ENCODE measurements around the gene PIGH. TPM values are rescaled to one million over a fixed set of nuclear protein-coding genes. Genes with fewer than 3 reads are reported as not detected.
"Not testable (repeated sequence)": the region's sequence is repeated elsewhere in the genome, so short reads cannot be mapped to it uniquely, and the experiment has no call there.

PIGH gene
- total RNA-seq, 1 donor from 2014 or later = 16.3 TPM

DNA sequence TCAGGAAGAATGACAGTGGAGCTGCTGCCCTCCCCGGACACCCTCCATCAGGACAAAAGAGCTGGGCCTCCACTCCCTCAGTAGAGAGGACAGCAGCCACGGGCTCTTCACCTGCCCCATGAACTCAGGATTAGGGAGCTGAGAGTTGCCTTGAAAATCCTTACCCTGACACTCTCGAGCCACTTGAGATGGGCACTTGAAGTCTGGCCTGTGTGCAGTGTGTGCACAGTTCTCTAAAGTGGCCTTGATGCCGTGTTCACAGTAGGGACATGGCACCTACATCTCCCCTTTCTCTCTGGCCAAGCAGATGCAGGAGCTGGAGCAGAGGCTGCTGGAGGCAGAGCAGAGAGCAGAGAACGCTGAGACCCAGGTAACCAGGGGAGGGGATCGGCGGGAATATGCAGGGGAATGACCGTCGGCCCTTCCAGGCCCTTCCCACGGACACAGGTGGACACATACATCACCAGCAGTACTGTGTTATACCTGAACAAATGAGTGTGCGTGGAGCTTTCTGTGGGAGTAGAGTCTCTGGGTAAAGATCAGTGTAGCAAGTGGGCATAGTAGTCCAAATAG is 44.5 kb downstream of the PIGH start:
- DNase-seq (ENCODE audit: low spot score) = no peak
- no peak for ATAC-seq

DNA sequence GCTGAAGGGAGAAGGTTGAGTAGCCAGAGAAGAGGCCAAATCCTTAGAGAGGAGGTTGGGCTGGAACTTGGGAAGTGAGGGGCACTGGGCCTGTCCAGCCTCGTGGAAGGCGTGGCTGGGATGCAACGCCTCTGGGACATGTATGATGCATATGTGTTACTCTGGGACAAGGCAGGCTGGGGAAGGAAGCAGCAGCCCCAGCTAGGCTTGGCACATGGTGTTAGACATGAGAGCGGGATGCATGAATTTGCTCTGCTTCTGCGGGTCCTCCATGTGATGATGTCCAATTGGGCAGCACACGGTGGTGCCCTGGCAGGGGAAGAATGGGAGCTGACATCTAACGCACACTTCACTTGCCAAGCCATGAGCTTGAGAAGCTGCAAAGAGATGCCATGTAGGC is 45.7 kb downstream of the PIGH start:
- DNase-seq (ENCODE audit: low spot score) = no peak
- ATAC-seq = no peak

DNA sequence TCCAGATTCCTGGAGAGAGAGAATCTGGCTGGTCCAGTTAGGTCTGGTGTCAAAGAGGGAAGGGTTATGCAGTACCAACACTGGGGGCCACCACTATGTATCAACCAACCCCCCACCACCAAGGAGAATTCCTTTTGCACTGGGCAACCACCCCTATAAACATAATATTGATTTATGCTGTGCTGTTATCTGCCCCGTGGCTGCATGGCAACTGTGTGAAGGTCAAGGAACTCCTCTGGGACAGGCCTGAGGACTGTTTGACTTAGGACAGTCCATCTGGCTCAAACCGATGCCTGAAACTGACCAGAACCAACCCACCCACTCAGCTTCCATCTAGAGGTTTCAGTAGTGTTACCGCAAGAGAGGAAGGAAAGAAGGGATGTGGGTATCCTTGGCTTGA is 46.5 kb downstream of the PIGH start:
- DNase-seq (ENCODE audit: low spot score) (no peak), ATAC-seq (no peak)

DNA sequence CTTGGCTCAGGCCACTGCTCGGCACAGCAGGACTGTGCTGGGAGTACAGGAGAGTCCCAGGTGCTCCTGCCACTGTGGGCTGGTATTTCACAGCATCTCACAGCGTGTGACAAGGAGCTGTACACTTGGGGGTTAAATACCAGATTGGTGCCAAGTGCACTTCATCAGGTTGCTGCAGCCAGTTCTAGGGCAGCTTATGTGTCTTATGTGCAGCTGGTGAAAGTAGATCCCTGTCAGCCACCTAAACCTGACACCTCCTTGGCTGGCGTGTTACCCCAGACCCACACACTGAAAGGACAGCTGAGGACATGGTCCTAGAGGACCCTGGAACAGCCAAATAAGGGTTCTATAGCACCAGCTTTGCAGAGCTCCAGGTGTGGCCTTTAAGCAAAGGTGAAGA is 48.1 kb downstream of the PIGH start:
- ATAC-seq = no peak
- DNase-seq (ENCODE audit: low spot score) = no peak

DNA sequence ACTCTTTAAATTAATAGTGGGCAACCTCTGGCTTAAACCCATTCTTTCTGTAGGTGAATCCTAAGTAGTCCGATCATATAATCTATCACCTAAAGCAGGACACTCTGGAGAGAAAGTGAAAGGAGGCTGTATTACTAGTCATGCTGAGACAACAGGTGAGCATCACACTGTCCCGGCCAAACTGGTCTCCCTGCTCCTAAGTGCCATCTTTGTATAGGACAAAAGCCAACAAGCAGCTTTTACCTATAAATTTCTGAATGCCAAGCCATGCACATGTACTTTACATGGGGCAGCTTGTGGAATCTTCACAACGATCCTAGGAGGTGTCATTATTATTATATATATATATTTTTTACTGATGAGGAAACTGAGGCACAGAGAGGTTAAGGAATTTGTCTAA is 48.9 kb downstream of the PIGH start:
- no peak for DNase-seq (ENCODE audit: low spot score)
- no peak for ATAC-seq

DNA sequence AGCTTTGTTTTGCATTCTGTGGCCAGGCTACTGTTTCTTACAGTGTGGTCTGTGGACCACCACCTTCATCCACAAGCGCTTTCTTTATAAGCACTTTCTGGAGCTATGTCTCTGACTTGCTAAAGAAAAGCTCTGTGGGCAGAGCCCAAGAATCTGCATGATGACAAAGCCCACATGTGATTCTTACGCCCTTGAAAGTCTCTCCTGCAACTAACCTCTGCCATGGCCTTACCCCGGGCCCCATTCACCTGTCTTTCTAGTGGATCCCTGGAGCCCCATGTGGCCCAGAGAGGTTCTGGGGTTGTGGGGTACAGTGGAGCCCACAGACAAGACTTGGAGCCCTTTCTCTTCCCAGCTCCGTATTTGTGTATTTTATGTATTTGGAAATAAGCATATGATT is 50.3 kb downstream of the PIGH start:
- DNase-seq (ENCODE audit: low spot score) = no peak

DNA sequence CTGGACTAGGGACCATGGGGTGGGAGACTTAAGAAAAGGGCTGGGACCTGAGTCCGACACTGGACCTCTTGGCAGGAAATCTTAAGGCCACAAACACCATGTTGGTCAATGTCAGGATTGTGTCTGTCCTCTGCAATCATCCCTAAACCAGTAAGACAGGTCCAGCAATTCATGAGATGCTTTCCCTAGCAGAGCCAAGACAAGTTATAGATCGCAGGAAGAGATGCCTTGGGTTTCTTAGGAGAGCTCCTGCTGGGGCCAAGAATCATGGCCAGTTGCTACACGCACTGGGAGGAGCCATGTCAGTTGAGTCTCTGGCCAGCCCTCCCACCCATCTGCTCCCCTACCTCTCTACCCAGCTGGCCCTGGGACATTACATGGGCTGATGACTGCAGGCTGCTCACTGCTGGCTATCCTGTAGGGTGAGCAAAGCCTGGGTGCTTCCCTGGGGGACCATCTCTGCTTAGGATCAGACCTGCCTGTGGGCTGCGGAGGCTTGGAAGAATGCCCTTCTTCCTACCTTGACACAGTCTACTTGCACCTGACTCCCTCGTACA is 52.8 kb downstream of the PIGH start:
- no peak for ATAC-seq
- no peak for DNase-seq (ENCODE audit: low spot score)

More for the DNA sequence above, 50.3 kb downstream of the PIGH start:
- no peak for ATAC-seq

DNA sequence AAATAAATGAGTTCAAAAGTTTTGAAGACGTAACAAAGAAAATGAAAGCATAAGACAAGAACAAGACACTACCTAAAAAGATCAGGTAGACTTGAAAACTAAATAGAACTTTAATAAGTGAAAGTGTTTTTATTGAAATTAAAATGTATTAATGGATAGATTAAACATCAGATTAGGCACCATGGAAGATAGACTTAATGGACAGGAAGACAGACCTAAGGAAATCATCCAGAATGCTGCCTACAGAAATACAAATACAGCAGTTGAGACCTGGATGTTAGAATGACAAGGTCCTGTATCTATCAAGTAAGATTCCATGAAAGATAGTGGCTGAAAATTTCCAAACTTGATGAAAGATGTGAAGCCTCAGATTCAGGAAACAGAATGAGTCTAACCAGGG is 55.5 kb downstream of the PIGH start:
- no peak for ATAC-seq
- DNase-seq (ENCODE audit: low spot score) = no peak

DNA sequence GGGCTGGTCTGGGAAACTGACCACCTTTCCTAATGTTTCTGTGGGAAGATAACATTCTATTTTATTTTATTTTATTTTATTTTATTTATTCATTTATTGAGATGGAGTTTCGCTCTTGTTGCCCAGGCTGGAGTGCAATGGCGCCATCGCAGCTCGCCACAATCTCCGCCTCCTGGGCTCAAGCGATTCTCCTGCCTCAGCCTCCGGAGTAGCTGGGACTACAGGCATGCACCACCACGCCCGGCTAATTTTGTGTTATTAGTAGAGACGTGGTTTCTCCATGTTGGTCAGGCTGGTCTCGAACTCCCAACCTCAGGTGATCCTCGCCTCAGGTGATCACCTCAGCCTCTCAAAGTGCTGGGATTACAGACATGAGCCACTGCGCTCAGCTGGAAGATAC is 57.4 kb downstream of the PIGH start:
- ATAC-seq; DNase-seq (ENCODE audit: low spot score): not testable (repeated sequence)

DNA sequence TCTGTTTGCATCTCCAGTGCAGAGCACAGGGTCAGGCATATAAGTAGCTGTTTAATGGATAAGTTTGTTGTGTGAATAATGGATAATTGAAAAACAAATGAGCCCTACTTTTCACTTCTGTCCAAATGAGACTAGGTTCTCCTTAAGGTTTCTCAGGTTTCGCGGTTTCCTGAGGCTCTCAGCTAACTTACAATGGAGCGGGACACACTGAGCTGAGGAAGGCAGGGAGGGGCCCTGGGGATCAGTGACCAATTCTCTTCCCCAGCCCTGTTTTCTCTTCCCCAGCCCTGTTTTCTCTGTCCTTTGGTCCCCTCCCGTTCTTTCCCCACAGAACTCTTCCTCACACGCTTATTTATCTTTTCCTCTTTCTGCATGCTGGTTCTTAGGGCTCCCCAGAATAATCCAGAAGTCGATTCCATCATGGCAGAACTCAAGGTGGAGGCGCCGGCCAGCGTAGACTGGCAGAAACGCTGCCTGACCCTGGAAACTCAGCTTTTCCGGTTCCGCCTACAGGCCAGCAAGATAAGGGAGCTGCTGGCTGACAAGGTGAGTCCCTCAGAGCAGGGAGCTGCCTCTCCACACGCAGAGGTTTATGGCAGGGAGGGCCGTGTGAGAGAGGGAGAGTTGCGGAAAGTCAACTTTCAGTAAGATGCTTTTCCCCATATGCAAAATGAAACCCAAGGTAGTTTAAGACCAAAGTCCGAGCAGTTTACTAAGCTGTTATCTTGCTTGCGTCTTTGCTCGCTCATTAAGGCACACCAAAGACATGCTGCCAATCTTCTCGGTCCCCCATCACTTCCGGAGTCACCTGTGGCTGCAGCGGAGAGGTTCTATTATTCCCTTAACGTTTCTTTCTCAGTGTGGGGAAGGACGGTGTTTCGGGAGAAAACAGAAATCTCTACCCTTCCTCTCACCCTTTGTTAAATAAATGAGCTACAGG is 58.4 kb downstream of the PIGH start:
- ATAC-seq (no peak), DNase-seq (ENCODE audit: low spot score) (no peak)

Other genes with a start within 250 kb of the PIGH start
- gene ATP6V1D, start 240.5 kb downstream of the PIGH start, total RNA-seq = 22.3 TPM
- gene EIF2S1, start 239.9 kb downstream of the PIGH start, total RNA-seq = 35.6 TPM
- gene PLEK2, start 188.1 kb downstream of the PIGH start, total RNA-seq = 10.7 TPM
- 0.93 TPM for gene TMEM229B, start 111.5 kb downstream of the PIGH start, total RNA-seq
- gene PLEKHH1, start 67.0 kb downstream of the PIGH start, total RNA-seq = 2.9 TPM
- 0.48 TPM for gene ARG2, start 19.7 kb upstream of the PIGH start, total RNA-seq
- gene VTI1B, start 74.4 kb upstream of the PIGH start, total RNA-seq = 58.9 TPM
- gene RDH11, start 95.5 kb upstream of the PIGH start, total RNA-seq = 85.1 TPM
- gene RDH12, start 101.6 kb upstream of the PIGH start, total RNA-seq = 1.4 TPM
- 9.9 TPM for gene ZFYVE26, start 216.3 kb upstream of the PIGH start, total RNA-seq
- gene RAD51B, start 219.5 kb upstream of the PIGH start, total RNA-seq = 3.3 TPM